ENCODE measurements around the gene TUT4.

Gene TUT4

GRCh38 chr1:52476943-52477342 is 75.9 kb downstream of the TUT4 start:
- no peak for DNase-seq (ENCODE audit: extremely low spot score)
- ChIA-PET POLR2A (no interaction called here), CTCF (no interaction called here)
- no peak for TF ChIP-seq L3MBTL2 (conservative IDR thresholded peaks at IDR 0.05)
- no peak for TF ChIP-seq CTBP1 (IDR thresholded peaks at IDR 0.05; ENCODE audit: borderline replicate concordance)
- TF ChIP-seq FOXM1 (IDR thresholded peaks at IDR 0.05; ENCODE audit: borderline replicate concordance) = no peak
- no peak for TF ChIP-seq TARDBP (IDR thresholded peaks at IDR 0.05)
- TF ChIP-seq LEF1 (IDR thresholded peaks at IDR 0.05; ENCODE audit: borderline replicate concordance) = no peak
- TF ChIP-seq ZNF384 (IDR thresholded peaks at IDR 0.05) = no peak

- CTCF ChIA-PET = no interaction called here
- TF ChIP-seq ELF4 (IDR thresholded peaks at IDR 0.05) (no peak), SUZ12 (IDR thresholded peaks at IDR 0.05) (no peak), LEF1 (IDR thresholded peaks at IDR 0.05; ENCODE audit: borderline replicate concordance) (no peak)
- POLR2A ChIA-PET = interaction anchor here (0.8 kb wide), 1 partner anchor 12 kb away, joined by 3 read pairs; no protein-coding TSS in a partner anchor
- DNase-seq (ENCODE audit: extremely low spot score) = no peak
Measured at GRCh38 chr1:52474807-52475206, 78.1 kb downstream of the TUT4 start.

DNA sequence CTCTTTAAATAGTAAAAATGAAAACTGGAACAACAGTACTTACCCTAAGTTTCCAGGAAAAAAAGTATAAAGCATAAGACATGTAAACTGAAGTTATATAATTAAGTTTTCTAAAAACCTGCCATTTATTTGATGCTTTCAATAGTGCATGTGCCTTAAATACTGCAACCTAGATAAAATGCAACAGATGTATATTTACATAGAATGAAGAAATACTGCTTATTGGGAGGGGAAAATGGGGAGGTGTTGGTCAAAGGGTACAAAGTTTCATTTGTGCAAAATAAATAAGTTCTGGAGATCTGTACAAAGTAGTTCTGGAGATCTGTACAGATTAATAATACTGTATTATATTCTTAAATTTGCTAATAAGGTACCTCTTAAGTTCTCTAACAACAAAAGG is 79.9 kb downstream of the TUT4 start:
- ChIA-PET POLR2A (interaction anchor here (0.6 kb wide), 1 partner anchor 798 kb away, joined by 4 read pairs; no protein-coding TSS in a partner anchor), CTCF (no interaction called here)
- no peak for TF ChIP-seq FOXM1 (IDR thresholded peaks at IDR 0.05; ENCODE audit: borderline replicate concordance)
- TF ChIP-seq NFRKB (IDR thresholded peaks at IDR 0.05) = no peak
- no peak for TF ChIP-seq CTBP1 (IDR thresholded peaks at IDR 0.05; ENCODE audit: borderline replicate concordance)
- TF ChIP-seq BHLHE40 (IDR thresholded peaks at IDR 0.05; ENCODE audit: borderline replicate concordance) = no peak
- TF ChIP-seq ELF4 (IDR thresholded peaks at IDR 0.05) = no peak
- TF ChIP-seq L3MBTL2 (conservative IDR thresholded peaks at IDR 0.05) = no peak
- no peak for TF ChIP-seq FOXK2 (IDR thresholded peaks at IDR 0.05)
- no peak for TF ChIP-seq HDGF (IDR thresholded peaks at IDR 0.05; ENCODE audit: borderline replicate concordance)
- no peak for TF ChIP-seq ZNF384 (IDR thresholded peaks at IDR 0.05)
- no peak for TF ChIP-seq PKNOX1 (IDR thresholded peaks at IDR 0.05)
- no peak for TF ChIP-seq SUZ12 (IDR thresholded peaks at IDR 0.05)
- DNase-seq (ENCODE audit: extremely low spot score) = no peak

DNA sequence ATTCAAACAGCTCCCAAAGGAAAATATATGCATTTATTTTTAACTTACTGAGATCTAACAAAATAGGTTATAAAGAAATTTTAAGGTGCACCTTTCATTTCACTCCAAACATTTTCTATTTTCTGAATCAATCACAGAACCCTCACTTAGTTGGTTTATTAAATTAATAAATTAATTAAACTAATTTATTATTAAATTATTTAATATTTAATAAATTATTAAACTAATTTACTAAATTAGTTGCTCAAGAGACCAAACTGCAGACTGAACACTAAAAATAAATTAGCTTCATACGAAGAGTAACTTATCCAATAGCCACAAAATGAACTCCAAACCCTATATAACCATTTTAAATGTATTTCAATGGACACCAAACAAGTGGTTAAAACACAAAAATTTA is 80.5 kb downstream of the TUT4 start:
- POLR2A ChIA-PET = no interaction called here
- no peak for TF ChIP-seq LEF1 (IDR thresholded peaks at IDR 0.05; ENCODE audit: borderline replicate concordance)
- no peak for TF ChIP-seq BHLHE40 (IDR thresholded peaks at IDR 0.05; ENCODE audit: borderline replicate concordance)
- no peak for TF ChIP-seq PKNOX1 (IDR thresholded peaks at IDR 0.05)
- TF ChIP-seq ELF4 (IDR thresholded peaks at IDR 0.05) = no peak
- TF ChIP-seq L3MBTL2 (conservative IDR thresholded peaks at IDR 0.05) = no peak
- TF ChIP-seq SP1 (IDR thresholded peaks at IDR 0.05) = no peak
- TF ChIP-seq CTBP1 (IDR thresholded peaks at IDR 0.05; ENCODE audit: borderline replicate concordance) = no peak
- TF ChIP-seq ARNT (IDR thresholded peaks at IDR 0.05) = no peak
- no peak for TF ChIP-seq FOXK2 (IDR thresholded peaks at IDR 0.05)
- no peak for TF ChIP-seq FOXM1 (IDR thresholded peaks at IDR 0.05; ENCODE audit: borderline replicate concordance)
- no peak for TF ChIP-seq HDGF (IDR thresholded peaks at IDR 0.05; ENCODE audit: borderline replicate concordance)
- no peak for TF ChIP-seq TARDBP (IDR thresholded peaks at IDR 0.05)
- no peak for TF ChIP-seq NFRKB (IDR thresholded peaks at IDR 0.05)
- no peak for TF ChIP-seq SUZ12 (IDR thresholded peaks at IDR 0.05)
- no peak for TF ChIP-seq FOXA1 (IDR thresholded peaks at IDR 0.05)
- TF ChIP-seq ZNF384 (IDR thresholded peaks at IDR 0.05) = no peak
- no peak for DNase-seq (ENCODE audit: extremely low spot score)
- CTCF ChIA-PET = no interaction called here

DNA sequence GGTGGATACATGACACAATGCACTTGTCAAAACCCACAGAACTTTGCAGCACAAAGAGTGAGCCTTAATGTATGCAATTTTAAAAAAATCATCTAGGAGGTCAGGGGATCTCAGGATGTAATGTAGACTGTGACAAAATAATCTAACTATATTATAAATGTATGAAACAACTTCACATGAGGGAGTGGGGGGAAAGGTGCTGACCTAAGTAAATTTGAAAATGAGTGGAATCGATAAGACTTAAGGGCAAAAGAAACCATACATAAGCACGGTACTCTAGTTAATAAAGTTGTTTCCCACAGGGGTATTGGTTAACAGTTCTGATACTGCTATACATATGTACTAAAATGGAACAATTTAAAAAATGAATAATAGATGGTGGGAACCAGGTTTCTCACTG is 83.8 kb downstream of the TUT4 start:
- no peak for TF ChIP-seq FOXK2 (IDR thresholded peaks at IDR 0.05)
- TF ChIP-seq HDGF (IDR thresholded peaks at IDR 0.05; ENCODE audit: borderline replicate concordance) = no peak
- TF ChIP-seq TARDBP (IDR thresholded peaks at IDR 0.05) = no peak
- no peak for TF ChIP-seq FOXA1 (IDR thresholded peaks at IDR 0.05)
- no peak for TF ChIP-seq L3MBTL2 (conservative IDR thresholded peaks at IDR 0.05)
- TF ChIP-seq LEF1 (IDR thresholded peaks at IDR 0.05; ENCODE audit: borderline replicate concordance) = no peak
- TF ChIP-seq SP1 (IDR thresholded peaks at IDR 0.05) = no peak
- no peak for TF ChIP-seq ARNT (IDR thresholded peaks at IDR 0.05)
- no peak for TF ChIP-seq ELF4 (IDR thresholded peaks at IDR 0.05)
- CTCF ChIA-PET = no interaction called here
- POLR2A ChIA-PET = no interaction called here
- DNase-seq (ENCODE audit: extremely low spot score) = no peak

GRCh38 chr1:52463891-52464290 is 89.0 kb downstream of the TUT4 start:
- no peak for DNase-seq (ENCODE audit: extremely low spot score)
- ChIA-PET POLR2A (no interaction called here), CTCF (no interaction called here)
- TF ChIP-seq FOXM1 (IDR thresholded peaks at IDR 0.05; ENCODE audit: borderline replicate concordance) (no peak), LEF1 (IDR thresholded peaks at IDR 0.05; ENCODE audit: borderline replicate concordance) (no peak), TARDBP (IDR thresholded peaks at IDR 0.05) (no peak), ARNT (IDR thresholded peaks at IDR 0.05) (no peak), PKNOX1 (IDR thresholded peaks at IDR 0.05) (no peak), NFRKB (IDR thresholded peaks at IDR 0.05) (no peak), FOXA1 (IDR thresholded peaks at IDR 0.05) (no peak), SUZ12 (IDR thresholded peaks at IDR 0.05) (no peak), CTBP1 (IDR thresholded peaks at IDR 0.05; ENCODE audit: borderline replicate concordance) (no peak), HDGF (IDR thresholded peaks at IDR 0.05; ENCODE audit: borderline replicate concordance) (no peak), BHLHE40 (IDR thresholded peaks at IDR 0.05; ENCODE audit: borderline replicate concordance) (no peak), SP1 (IDR thresholded peaks at IDR 0.05) (no peak), ELF4 (IDR thresholded peaks at IDR 0.05) (no peak)

- TF ChIP-seq ARNT (IDR thresholded peaks at IDR 0.05) = no peak
- TF ChIP-seq TARDBP (IDR thresholded peaks at IDR 0.05) = no peak
- no peak for TF ChIP-seq LEF1 (IDR thresholded peaks at IDR 0.05; ENCODE audit: borderline replicate concordance)
- TF ChIP-seq HDGF (IDR thresholded peaks at IDR 0.05; ENCODE audit: borderline replicate concordance) = no peak
- TF ChIP-seq PKNOX1 (IDR thresholded peaks at IDR 0.05) = no peak
- TF ChIP-seq FOXK2 (IDR thresholded peaks at IDR 0.05) = no peak
- POLR2A ChIA-PET = interaction anchor here (1.0 kb wide), 1 partner anchor 13 kb away, joined by 3 read pairs; no protein-coding TSS in a partner anchor
- DNase-seq (ENCODE audit: extremely low spot score) = no peak
- CTCF ChIA-PET = no interaction called here
Measured at GRCh38 chr1:52461821-52462220, 91.1 kb downstream of the TUT4 start.

All from HEK293T (cell line).